Neural progenitor cell (in vitro differentiated cells): Measurements from ENCODE around the gene VGLL3.

Source experiments
- EZH2 ChIP-seq: fragments of 200-600 bp; sonication (generic); IDR thresholded peaks from 2 replicates; pipeline ENCODE4 v1.6.1; 2017; ENCODE audit warnings: antibody characterized with exemption, mild to moderate bottlenecking, moderate library complexity
- TF ChIP-seq, protein P1 (sequence below): fragments of 200-600 bp; sonication (generic); IDR thresholded peaks from 2 replicates; pipeline ENCODE4 v1.5.1; 2017; ENCODE audit warnings: antibody characterized with exemption, mild to moderate bottlenecking

- TF ChIP-seq, protein P1, sequence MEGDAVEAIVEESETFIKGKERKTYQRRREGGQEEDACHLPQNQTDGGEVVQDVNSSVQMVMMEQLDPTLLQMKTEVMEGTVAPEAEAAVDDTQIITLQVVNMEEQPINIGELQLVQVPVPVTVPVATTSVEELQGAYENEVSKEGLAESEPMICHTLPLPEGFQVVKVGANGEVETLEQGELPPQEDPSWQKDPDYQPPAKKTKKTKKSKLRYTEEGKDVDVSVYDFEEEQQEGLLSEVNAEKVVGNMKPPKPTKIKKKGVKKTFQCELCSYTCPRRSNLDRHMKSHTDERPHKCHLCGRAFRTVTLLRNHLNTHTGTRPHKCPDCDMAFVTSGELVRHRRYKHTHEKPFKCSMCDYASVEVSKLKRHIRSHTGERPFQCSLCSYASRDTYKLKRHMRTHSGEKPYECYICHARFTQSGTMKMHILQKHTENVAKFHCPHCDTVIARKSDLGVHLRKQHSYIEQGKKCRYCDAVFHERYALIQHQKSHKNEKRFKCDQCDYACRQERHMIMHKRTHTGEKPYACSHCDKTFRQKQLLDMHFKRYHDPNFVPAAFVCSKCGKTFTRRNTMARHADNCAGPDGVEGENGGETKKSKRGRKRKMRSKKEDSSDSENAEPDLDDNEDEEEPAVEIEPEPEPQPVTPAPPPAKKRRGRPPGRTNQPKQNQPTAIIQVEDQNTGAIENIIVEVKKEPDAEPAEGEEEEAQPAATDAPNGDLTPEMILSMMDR: no peak
- TF ChIP-seq EZH2: no peak
Observed at GRCh38 chr3:86958534-86958933, 32.4 kb downstream of the VGLL3 start.
